ENCODE results near the gene OXER1.

GRCh38 chr2:42800461-42800962 lies 36.6 kb upstream of the OXER1 start:
- TF ChIP-seq CTCF (IDR thresholded peaks at IDR 0.05), result no peak
- no peak for TF ChIP-seq ZFX (IDR thresholded peaks at IDR 0.05; ENCODE audit: borderline replicate concordance)

Data from 22Rv1 (cell line).